Natural killer cell treated with Interleukin-12 subunit alpha and Interleukin-12 subunit beta and Interleukin-15 and Interleukin-18, amount 100 ng/mL, for 72 hours (primary cell): ENCODE data around the gene C6orf89. TPM values are rescaled to one million over a fixed set of nuclear protein-coding genes. Genes with fewer than 3 reads are reported as not detected.

Experiments used
- ATAC-seq, 2 donors: fragments of 150-1000 bp; cut with Tn5 transposase in 1 of 2; sonication (Bioruptor Pico), chemical (Tn5 transposase) in 1 of 2; 2 replicates each; pipeline ENCODE4 v1.10.0; 2021
- DNase-seq: peaks from one replicate; pipeline ENCODE4 v3.0.0; 2022; ENCODE audit warnings: low spot score
- H3K27ac Mint-ChIP-seq, 2 donors: 1 replicate in 1 of 2; 2 replicates in 1 of 2; pipeline ENCODE4 v1.8.0; 2022; ENCODE audit warnings: mixed read lengths in 2 of 2, mild to moderate bottlenecking in 1 of 2, moderate library complexity in 1 of 2
- H3K27me3 Mint-ChIP-seq, 2 donors: 1 replicate in 1 of 2; 2 replicates in 1 of 2; pipeline ENCODE4 v1.8.0; 2022; ENCODE audit warnings: mixed read lengths in 2 of 2
- H3K36me3 Mint-ChIP-seq: one replicate; pipeline ENCODE4 v1.8.0; 2022; ENCODE audit warnings: mixed read lengths
- H3K4me1 Mint-ChIP-seq, 2 donors: 1 replicate in 1 of 2; 2 replicates in 1 of 2; pipeline ENCODE4 v1.8.0; 2022; ENCODE audit warnings: low read depth in 2 of 2, mixed read lengths in 2 of 2, mild to moderate bottlenecking in 1 of 2
- H3K4me3 Mint-ChIP-seq: one replicate; pipeline ENCODE4 v1.8.0; 2022; ENCODE audit warnings: mixed read lengths
- H3K9me3 Mint-ChIP-seq: 2 replicates; pipeline ENCODE4 v1.8.0; 2022; ENCODE audit warnings: mixed read lengths
- total RNA-seq, 2 donors: library from RNA; stranded (reverse); gene quantifications; one replicate each; pipeline ENCODE4 v1.2.3, GENCODE V29; 2022

Gene C6orf89
- 10 to 100 TPM; 40.4 to 44.4 TPM for total RNA-seq

GRCh38 chr6:36885461-36886401 lies at the start of gene C6orf89:
C6orf89 (plus strand) TSS chr6:36885952; CDS start chr6:36899445, 13,493 bp downstream.
- Mint-ChIP-seq H3K27me3 (no peaks in the 10 kb centered on the region), H3K36me3 (no peaks in the 10 kb centered on the region), H3K4me1 (peaks cover 20 to 32% of the 10 kb centered on the region in 2 donors), H3K27ac (peak within 1 kb of the TSS; percentile 93 to 98), H3K9me3 (no peaks in the 10 kb centered on the region), H3K4me3 (peak within 1 kb of the TSS; percentile 89)
- DNase-seq (peak; percentile 98), ATAC-seq (peak; percentile 100)

GRCh38 chr6:36836111-36837021 lies 49.4 kb upstream of the C6orf89 start:
- ATAC-seq, result no peak
- Mint-ChIP-seq H3K4me1 (peaks cover 4 to 19% of the 10 kb centered on the region in 2 donors), H3K36me3 (no peaks in the 10 kb centered on the region), H3K4me3 (no peak overlapping the region), H3K27me3 (peaks cover 20 to 31% of the 10 kb centered on the region in 2 donors), H3K9me3 (no peaks in the 10 kb centered on the region), H3K27ac (no peak overlapping the region)
- no peak for DNase-seq

GRCh38 chr6:36837022-36837339 lies 48.8 kb upstream of the C6orf89 start:
- no peaks in the 10 kb centered on the region for H3K9me3 Mint-ChIP-seq
- DNase-seq, result no peak
- no peak overlapping the region for H3K4me3 Mint-ChIP-seq
- no peak overlapping the region for H3K27ac Mint-ChIP-seq
- peaks cover 20 to 31% of the 10 kb centered on the region in 2 donors for H3K27me3 Mint-ChIP-seq
- H3K36me3 Mint-ChIP-seq, result no peaks in the 10 kb centered on the region
- H3K4me1 Mint-ChIP-seq, result peaks cover 4 to 19% of the 10 kb centered on the region in 2 donors
- no peak for ATAC-seq

GRCh38 chr6:36837686-36838085 lies 48.1 kb upstream of the C6orf89 start:
- Mint-ChIP-seq H3K36me3 (no peaks in the 10 kb centered on the region), H3K4me3 (peak overlapping the region; percentile 19), H3K4me1 (peaks cover 4 to 19% of the 10 kb centered on the region in 2 donors), H3K27ac (no peak overlapping the region), H3K27me3 (peaks cover 20 to 31% of the 10 kb centered on the region in 2 donors), H3K9me3 (no peaks in the 10 kb centered on the region)
- no peak for ATAC-seq
- no peak for DNase-seq

GRCh38 chr6:36838896-36839748 lies 46.6 kb upstream of the C6orf89 start, which contains the start of gene CPNE5:
CPNE5 (minus strand) TSS chr6:36839444; CDS start chr6:36839377, 67 bp downstream.
- no peaks in the 10 kb centered on the region for H3K9me3 Mint-ChIP-seq
- H3K27ac Mint-ChIP-seq, result no peak within 1 kb of the TSS
- no peaks in the 10 kb centered on the region for H3K36me3 Mint-ChIP-seq
- no peak for DNase-seq
- ATAC-seq, result no peak
- peaks cover 4 to 19% of the 10 kb centered on the region in 2 donors for H3K4me1 Mint-ChIP-seq
- peak within 1 kb of the TSS; percentile 59 for H3K4me3 Mint-ChIP-seq
- peaks cover 20 to 31% of the 10 kb centered on the region in 2 donors for H3K27me3 Mint-ChIP-seq

- H3K4me3 Mint-ChIP-seq, result peak overlapping the region; percentile 59
- ATAC-seq (peak; percentile 52 to 68), DNase-seq (no peak)
- no peak overlapping the region for H3K27ac Mint-ChIP-seq
- H3K36me3 Mint-ChIP-seq, result no peaks in the 10 kb centered on the region
- H3K9me3 Mint-ChIP-seq, result no peaks in the 10 kb centered on the region
- H3K4me1 Mint-ChIP-seq, result peaks cover 4 to 19% of the 10 kb centered on the region in 2 donors
- H3K27me3 Mint-ChIP-seq, result peaks cover 20 to 31% of the 10 kb centered on the region in 2 donors
These were observed 45.9 kb upstream of the C6orf89 start for GRCh38 chr6:36839749-36840431.

- H3K36me3 Mint-ChIP-seq, result no peaks in the 10 kb centered on the region
- peak overlapping the region; percentile 59 for H3K4me3 Mint-ChIP-seq
- peaks cover 20 to 28% of the 10 kb centered on the region in 2 donors for H3K27me3 Mint-ChIP-seq
- DNase-seq, result no peak
- ATAC-seq, result peak; percentile 43 to 62
- peaks cover 4 to 19% of the 10 kb centered on the region in 2 donors for H3K4me1 Mint-ChIP-seq
- H3K27ac Mint-ChIP-seq, result no peak overlapping the region
- no peaks in the 10 kb centered on the region for H3K9me3 Mint-ChIP-seq
These were observed 45.0 kb upstream of the C6orf89 start for GRCh38 chr6:36840432-36841403.

- H3K4me1 Mint-ChIP-seq, result peaks cover 4 to 17% of the 10 kb centered on the region in 2 donors
- H3K4me3 Mint-ChIP-seq, result no peak overlapping the region
- no peaks in the 10 kb centered on the region for H3K9me3 Mint-ChIP-seq
- H3K27ac Mint-ChIP-seq, result no peak overlapping the region
- H3K36me3 Mint-ChIP-seq, result no peaks in the 10 kb centered on the region
- DNase-seq (no peak), ATAC-seq (no peak)
- H3K27me3 Mint-ChIP-seq, result peaks cover 20 to 23% of the 10 kb centered on the region in 2 donors
These were observed 44.0 kb upstream of the C6orf89 start for GRCh38 chr6:36841756-36842155.

GRCh38 chr6:36843170-36843569 lies 42.6 kb upstream of the C6orf89 start:
- no peak for ATAC-seq
- H3K4me3 Mint-ChIP-seq, result no peak overlapping the region
- H3K9me3 Mint-ChIP-seq, result no peaks in the 10 kb centered on the region

GRCh38 chr6:36844232-36845170 lies 41.3 kb upstream of the C6orf89 start:
- H3K9me3 Mint-ChIP-seq, result no peaks in the 10 kb centered on the region
- no peak for DNase-seq
- no peak for ATAC-seq
- peaks cover 0 to 8% of the 10 kb centered on the region in 2 donors for H3K4me1 Mint-ChIP-seq
- no peaks in the 10 kb centered on the region for H3K36me3 Mint-ChIP-seq
- H3K27me3 Mint-ChIP-seq, result peaks cover 0 to 7% of the 10 kb centered on the region in 2 donors
- no peak overlapping the region for H3K27ac Mint-ChIP-seq
- no peak overlapping the region for H3K4me3 Mint-ChIP-seq

More at GRCh38 chr6:36843170-36843569, 42.6 kb upstream of the C6orf89 start:
- H3K36me3 Mint-ChIP-seq, result no peaks in the 10 kb centered on the region
- peaks cover 4 to 13% of the 10 kb centered on the region in 2 donors for H3K4me1 Mint-ChIP-seq
- no peak for DNase-seq
- no peak overlapping the region for H3K27ac Mint-ChIP-seq
- H3K27me3 Mint-ChIP-seq, result peaks cover 9 to 14% of the 10 kb centered on the region in 2 donors

GRCh38 chr6:36845233-36845632 lies 40.5 kb upstream of the C6orf89 start:
- no peak overlapping the region for H3K4me3 Mint-ChIP-seq
- no peak for ATAC-seq
- no peaks in the 10 kb centered on the region for H3K9me3 Mint-ChIP-seq
- H3K36me3 Mint-ChIP-seq, result peaks cover 2% of the 10 kb centered on the region
- H3K27me3 Mint-ChIP-seq, result peaks cover 0 to 9% of the 10 kb centered on the region in 2 donors
- H3K27ac Mint-ChIP-seq, result no peak overlapping the region
- H3K4me1 Mint-ChIP-seq, result peaks cover 0 to 8% of the 10 kb centered on the region in 2 donors
- DNase-seq, result no peak
